ENCODE measurements around the gene HOXD1.

HOXD1 gene

DNA sequence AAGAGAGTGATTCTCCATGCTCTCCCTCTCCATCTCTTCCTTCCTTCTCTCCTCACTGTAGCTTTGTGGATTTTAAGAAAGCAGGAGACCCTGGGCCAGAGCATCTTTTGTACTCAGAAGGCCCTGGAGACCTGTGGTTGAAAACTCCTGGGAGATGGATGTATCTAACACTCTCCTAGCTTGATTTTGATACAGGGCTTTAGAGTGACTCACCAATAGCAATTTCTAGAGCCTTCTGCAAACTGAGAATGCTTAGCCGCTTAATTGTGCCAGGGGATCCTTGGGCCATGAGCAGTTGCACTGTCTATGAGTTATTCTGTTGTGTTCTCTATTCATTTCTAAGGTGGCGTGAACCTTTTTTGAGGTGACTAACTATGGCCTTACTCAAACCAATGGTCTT lies 17.7 kb downstream of the HOXD1 start:
- H3K27ac ChIP-seq, result no peak overlapping the region
- H3K36me3 ChIP-seq (replicated peaks), result no peaks in the 10 kb centered on the region
- DNase-seq, result no peak
- TF ChIP-seq, protein P1, sequence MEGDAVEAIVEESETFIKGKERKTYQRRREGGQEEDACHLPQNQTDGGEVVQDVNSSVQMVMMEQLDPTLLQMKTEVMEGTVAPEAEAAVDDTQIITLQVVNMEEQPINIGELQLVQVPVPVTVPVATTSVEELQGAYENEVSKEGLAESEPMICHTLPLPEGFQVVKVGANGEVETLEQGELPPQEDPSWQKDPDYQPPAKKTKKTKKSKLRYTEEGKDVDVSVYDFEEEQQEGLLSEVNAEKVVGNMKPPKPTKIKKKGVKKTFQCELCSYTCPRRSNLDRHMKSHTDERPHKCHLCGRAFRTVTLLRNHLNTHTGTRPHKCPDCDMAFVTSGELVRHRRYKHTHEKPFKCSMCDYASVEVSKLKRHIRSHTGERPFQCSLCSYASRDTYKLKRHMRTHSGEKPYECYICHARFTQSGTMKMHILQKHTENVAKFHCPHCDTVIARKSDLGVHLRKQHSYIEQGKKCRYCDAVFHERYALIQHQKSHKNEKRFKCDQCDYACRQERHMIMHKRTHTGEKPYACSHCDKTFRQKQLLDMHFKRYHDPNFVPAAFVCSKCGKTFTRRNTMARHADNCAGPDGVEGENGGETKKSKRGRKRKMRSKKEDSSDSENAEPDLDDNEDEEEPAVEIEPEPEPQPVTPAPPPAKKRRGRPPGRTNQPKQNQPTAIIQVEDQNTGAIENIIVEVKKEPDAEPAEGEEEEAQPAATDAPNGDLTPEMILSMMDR (IDR thresholded peaks at IDR 0.05; ENCODE audit: low read depth, low read length, missing control alignments), result no peak
- no peaks in the 10 kb centered on the region for H3K27me3 ChIP-seq (replicated peaks)
- in situ Hi-C loops (cut with HindIII; ENCODE audit: low pct_ligation_motif_present, low sequenced_read_pairs), result no loop called here
- no peak overlapping the region for H3K4me3 ChIP-seq (ENCODE audit: low read depth, low read length)

DNA sequence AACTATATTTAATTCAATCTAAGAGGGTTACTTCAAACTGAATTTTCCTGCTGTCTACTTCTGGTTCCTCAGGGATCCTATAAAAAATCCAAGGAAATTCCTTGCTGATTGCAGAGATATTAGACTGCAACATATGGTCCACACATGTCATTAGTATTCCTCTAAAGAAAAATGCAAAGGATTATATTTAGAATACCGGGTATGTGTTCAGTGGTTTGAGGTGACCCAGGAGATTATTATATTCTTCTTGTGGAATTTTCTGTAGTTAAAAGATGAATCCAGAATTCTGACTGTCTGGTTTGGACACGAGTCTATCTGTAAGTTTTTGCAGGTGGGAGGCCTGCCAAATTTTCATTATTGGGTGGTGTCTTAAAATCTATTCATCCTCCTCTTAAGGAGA lies 18.2 kb downstream of the HOXD1 start:
- DNase-seq, result no peak
- TF ChIP-seq, protein P1 (IDR thresholded peaks at IDR 0.05; ENCODE audit: low read depth, low read length, missing control alignments), result no peak
- no peaks in the 10 kb centered on the region for H3K27me3 ChIP-seq (replicated peaks)
- in situ Hi-C loops (cut with HindIII; ENCODE audit: low pct_ligation_motif_present, low sequenced_read_pairs), result no loop called here
- H3K36me3 ChIP-seq (replicated peaks), result no peaks in the 10 kb centered on the region
- H3K4me3 ChIP-seq (ENCODE audit: low read depth, low read length), result no peak overlapping the region
- no peak overlapping the region for H3K27ac ChIP-seq

DNA sequence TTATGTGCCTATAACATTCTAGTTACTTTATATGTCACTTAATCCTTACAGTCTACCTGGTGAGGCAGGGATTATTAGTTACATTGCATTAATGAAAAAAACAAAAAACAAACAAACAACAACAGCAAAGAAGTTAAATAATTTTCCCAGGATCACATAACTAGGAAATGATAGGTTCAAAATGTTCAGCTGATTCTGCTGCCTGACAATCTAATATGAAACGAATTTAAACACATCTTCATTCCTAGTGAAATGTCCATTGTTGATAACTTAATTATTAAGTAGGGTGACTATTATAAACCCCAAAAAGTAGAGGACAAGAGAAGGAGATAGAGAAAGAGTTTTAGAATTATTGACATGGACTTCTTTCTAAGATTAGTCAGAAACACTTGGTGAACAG lies 22.6 kb downstream of the HOXD1 start:
- in situ Hi-C loops (cut with HindIII; ENCODE audit: low pct_ligation_motif_present, low sequenced_read_pairs), result no loop called here

DNA sequence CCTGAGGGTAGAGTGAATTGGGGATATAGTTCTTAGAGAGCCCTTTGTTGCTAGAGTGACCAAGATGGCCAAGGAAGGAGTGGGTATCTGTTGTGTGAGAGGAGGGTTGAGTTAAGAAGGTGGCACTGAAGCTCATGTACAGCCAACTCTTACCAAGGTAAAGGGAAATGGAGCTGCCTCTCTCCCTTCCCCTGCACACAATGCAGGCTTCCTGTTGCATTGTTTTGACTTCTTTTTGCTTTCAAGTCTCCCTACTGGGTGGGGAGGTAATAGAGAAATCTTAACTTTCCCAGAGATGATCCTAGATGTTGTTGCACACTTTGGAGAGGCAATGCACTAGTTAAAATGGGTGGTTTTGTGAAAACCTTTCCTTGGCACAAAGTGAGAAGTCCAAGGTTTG lies 23.8 kb downstream of the HOXD1 start:
- Histone ChIP-seq H3K36me3 (replicated peaks) (no peaks in the 10 kb centered on the region), H3K27ac (no peak overlapping the region), H3K4me3 (ENCODE audit: low read depth, low read length) (no peak overlapping the region), H3K27me3 (replicated peaks) (no peaks in the 10 kb centered on the region)
- TF ChIP-seq, protein P1 (IDR thresholded peaks at IDR 0.05; ENCODE audit: low read depth, low read length, missing control alignments), result no peak
- DNase-seq, result no peak
- in situ Hi-C loops (cut with HindIII; ENCODE audit: low pct_ligation_motif_present, low sequenced_read_pairs), result no loop called here

More for the DNA sequence above, 22.6 kb downstream of the HOXD1 start:
- H3K4me3 ChIP-seq (ENCODE audit: low read depth, low read length), result no peak overlapping the region
- H3K27me3 ChIP-seq (replicated peaks), result no peaks in the 10 kb centered on the region
- no peaks in the 10 kb centered on the region for H3K36me3 ChIP-seq (replicated peaks)
- no peak for DNase-seq
- TF ChIP-seq, protein P1 (IDR thresholded peaks at IDR 0.05; ENCODE audit: low read depth, low read length, missing control alignments), result no peak
- H3K27ac ChIP-seq, result no peak overlapping the region

DNA sequence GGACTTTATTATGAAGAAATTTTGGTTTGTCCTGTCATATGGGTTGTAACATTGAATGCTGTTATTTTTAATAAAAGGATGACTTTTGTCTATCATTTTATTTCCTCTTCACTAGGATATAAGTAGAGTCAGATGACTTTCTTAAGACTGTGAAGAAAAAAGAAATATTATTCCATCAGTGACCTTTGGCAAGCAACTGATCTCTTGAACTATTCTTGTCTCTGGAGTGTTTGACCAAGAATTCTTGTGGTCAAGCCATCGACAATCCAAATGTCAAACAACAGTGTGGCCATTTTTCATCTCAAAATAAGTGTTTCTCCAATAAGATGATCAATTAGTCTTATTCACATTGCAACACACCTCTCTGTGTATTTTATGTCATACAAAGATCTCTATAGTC lies 24.9 kb downstream of the HOXD1 start:
- H3K27me3 ChIP-seq (replicated peaks), result no peaks in the 10 kb centered on the region
- in situ Hi-C loops (cut with HindIII; ENCODE audit: low pct_ligation_motif_present, low sequenced_read_pairs), result no loop called here
- TF ChIP-seq, protein P1 (IDR thresholded peaks at IDR 0.05; ENCODE audit: low read depth, low read length, missing control alignments), result no peak
- H3K27ac ChIP-seq, result no peak overlapping the region
- no peak for DNase-seq
- no peaks in the 10 kb centered on the region for H3K36me3 ChIP-seq (replicated peaks)
- H3K4me3 ChIP-seq (ENCODE audit: low read depth, low read length), result no peak overlapping the region

DNA sequence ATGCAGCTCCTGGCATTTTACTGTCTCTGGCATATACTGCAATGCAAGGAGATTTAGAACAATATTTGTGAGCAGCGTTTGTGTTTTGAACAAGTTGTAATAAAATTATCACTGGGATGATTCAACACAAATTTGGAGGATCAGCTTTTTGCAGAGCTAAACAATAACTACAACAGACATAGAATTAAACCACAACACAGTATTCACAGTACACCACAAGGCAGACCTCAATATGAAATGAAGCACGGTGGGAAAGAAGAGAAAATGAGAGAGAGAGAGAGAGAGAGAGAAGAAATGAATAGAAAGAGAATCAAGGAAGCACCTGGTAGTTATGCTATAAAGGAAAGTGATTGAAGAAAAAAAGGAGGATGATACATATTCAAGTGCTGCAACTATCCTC lies 39.4 kb downstream of the HOXD1 start:
- H3K27ac ChIP-seq, result no peak overlapping the region
- no peak overlapping the region for H3K4me3 ChIP-seq (ENCODE audit: low read depth, low read length)
- H3K27me3 ChIP-seq (replicated peaks), result no peaks in the 10 kb centered on the region
- no peak for DNase-seq
- no peaks in the 10 kb centered on the region for H3K36me3 ChIP-seq (replicated peaks)
- in situ Hi-C loops (cut with HindIII; ENCODE audit: low pct_ligation_motif_present, low sequenced_read_pairs), result no loop called here
- TF ChIP-seq, protein P1 (IDR thresholded peaks at IDR 0.05; ENCODE audit: low read depth, low read length, missing control alignments), result no peak
